ENCODE data around the gene CFDP1.

- no peak for TF ChIP-seq MYC (IDR thresholded peaks at IDR 0.05; ENCODE audit: low read depth, low read length)
- no peak for TF ChIP-seq CTCF (IDR thresholded peaks at IDR 0.05; ENCODE audit: extremely low read depth in 1 of 2, insufficient read depth in 1 of 2, low read depth in 1 of 2, low read length in 2 of 2)
- peak; percentile 29 for TF ChIP-seq POLR2A (IDR thresholded peaks at IDR 0.05; ENCODE audit: low read depth, low read length)
- TF ChIP-seq POLR2AphosphoS5 (IDR thresholded peaks at IDR 0.05; ENCODE audit: insufficient read depth, low read depth, low read length), result peak; percentile 13
- TF ChIP-seq GATA2 (IDR thresholded peaks at IDR 0.05; ENCODE audit: insufficient read depth, insufficient read length, low read depth, low read length), result peak; percentile 58
Measured at GRCh38 chr16:75306099-75306762, 127.1 kb downstream of the CFDP1 start.
